Prostate gland (tissue), 2 donors: ENCODE results near the gene BTBD1. TPM values are rescaled to one million over a fixed set of nuclear protein-coding genes. Genes with fewer than 3 reads are reported as not detected.

ENCODE experiments used
- DNase-seq: peaks from one replicate; pipeline ENCODE4 v3.0.0-alpha.2; 2019; ENCODE audit warnings: low spot score
- H3K27ac ChIP-seq, 2 donors: fragments of 200-600 bp; sonication (generic); 2 replicates each; pipeline ENCODE4 v1.5.1; 2017 to 2019
- H3K27me3 ChIP-seq: fragments of 200-600 bp; sonication (generic); replicated peaks from 2 replicates; pipeline ENCODE4 v1.5.1; 2019; ENCODE audit not compliant: insufficient read depth
- H3K36me3 ChIP-seq, 2 donors: fragments of 200-600 bp; sonication (generic); 1 replicate in 1 of 2; 2 replicates in 1 of 2; pipeline versions ENCODE4 v1.5.1 to v1.8.1; 2017 to 2019
- H3K4me1 ChIP-seq: fragments of 200-600 bp; sonication (generic); replicated peaks from 2 replicates; pipeline ENCODE4 v1.5.1; 2019
- H3K4me3 ChIP-seq, 2 donors: fragments of 200-600 bp; sonication (generic); 2 replicates each; pipeline ENCODE4 v1.5.1; 2017 to 2019
- H3K9me3 ChIP-seq: fragments of 200-600 bp; sonication (generic); 2 replicates; pipeline ENCODE4 v1.5.1; 2017
- CTCF ChIP-seq, 4 experiments: fragments of 200-600 bp in 2 of 4; fragments of 450-650 bp in 2 of 4; sonication (generic) in 2 of 4; IDR thresholded peaks; 1 replicate in 3 of 4; 2 replicates in 1 of 4; pipeline ENCODE4 v1.5.1; 2016 to 2019; ENCODE audit warnings: antibody characterized with exemption in 4 of 4, mild to moderate bottlenecking in 2 of 4, moderate library complexity in 2 of 4
- POLR2A ChIP-seq: fragments of 450-650 bp; IDR thresholded peaks from one replicate; pipeline ENCODE4 v1.6.1; 2016; ENCODE audit warnings: antibody characterized with exemption, mild to moderate bottlenecking
- POLR2AphosphoS5 ChIP-seq: sonication (generic); formaldehyde crosslinking; IDR thresholded peaks from one replicate; pipeline ENCODE4 v1.6.1; 2017; ENCODE audit warnings: antibody characterized with exemption
- WGBS: methylation state at CpG from one replicate; pipeline ENCODE4 v1.1.5; 2018; 5-methylcytosine and 5-hydroxymethylcytosine counted together
- intact Hi-C: fragments of 100-400 bp; cut with DNase I; formaldehyde crosslinking; loops from one replicate; pipeline ENCODE4 v1.14.2; 2022
- microRNA-seq: library from miRNA; unstranded; fragments of <30 nt; microRNA quantifications from one replicate; pipeline ENCODE4, GENCODE V29; 2016
- small RNA-seq, 2 donors: library from RNA; depleted of rRNA; stranded (forward); fragments of <200 nt; gene quantifications; one replicate each; pipeline ENCODE3, GENCODE V24; 2016
- total RNA-seq, 2 donors: library from RNA; depleted of rRNA; stranded (reverse); fragments of >200 nt; gene quantifications; one replicate each; pipeline ENCODE4 v1.1.0, GENCODE V29; 2016

BTBD1 gene
- total RNA-seq, 2 donors from 2014 or later, result 56.6 to 71.3 TPM

- TF ChIP-seq POLR2AphosphoS5 (no peak), CTCF (IDR thresholded peaks at IDR 0.05) (no peak), POLR2A (no peak)
- Histone ChIP-seq H3K27ac (no peak overlapping the region), H3K27me3 (no peaks in the 10 kb centered on the region), H3K4me1 (no peaks in the 10 kb centered on the region), H3K9me3 (no peaks in the 10 kb centered on the region), H3K4me3 (no peak overlapping the region), H3K36me3 (no peaks in the 10 kb centered on the region)
- DNase-seq, result no peak
- intact Hi-C loops, result no loop called here
- 87% methylated on average over 4 of the region's 4 CpGs for WGBS
Observed at GRCh38 chr15:82968066-82968465, 99.0 kb downstream of the BTBD1 start.

GRCh38 chr15:82966671-82967071 lies 100.4 kb downstream of the BTBD1 start:
- H3K36me3 ChIP-seq, result no peaks in the 10 kb centered on the region
- H3K4me1 ChIP-seq, result no peaks in the 10 kb centered on the region
- H3K27me3 ChIP-seq, result no peaks in the 10 kb centered on the region
- TF ChIP-seq POLR2A (no peak), CTCF (IDR thresholded peaks at IDR 0.05) (no peak), POLR2AphosphoS5 (no peak)
- 74% methylated on average over 4 of the region's 4 CpGs for WGBS
- H3K4me3 ChIP-seq, result no peak overlapping the region
- no peak for DNase-seq
- intact Hi-C loops, result no loop called here
- no peak overlapping the region for H3K27ac ChIP-seq
- H3K9me3 ChIP-seq, result no peaks in the 10 kb centered on the region

Small RNA genes lying within 50 kb of the gene (microRNA-seq; reads per million reads assigned to microRNA genes)
- gene MIR4515, result not detected

Small RNA genes lying within 50 kb of the gene (small RNA-seq; reads per million reads assigned to genes)
- gene MIR4515, result 0 reads per million in 2 donors

Other genes starting within 250 kb of the BTBD1 start
- gene HOMER2, start 114.5 kb downstream of the BTBD1 start, total RNA-seq, result 100 to 1,000 TPM; 234 to 445 TPM
- 10 to 100 TPM; 22.4 to 24.1 TPM for gene RAMAC, start 81.0 kb downstream of the BTBD1 start, total RNA-seq
- gene C15orf40, start 55.6 kb downstream of the BTBD1 start, total RNA-seq, result 10 to 100 TPM; 15.4 to 22.1 TPM
- 1 to 10 TPM; 1.3 to 4.7 TPM for gene TM6SF1, start 40.4 kb upstream of the BTBD1 start, total RNA-seq
- gene HDGFL3, start 140.6 kb upstream of the BTBD1 start, total RNA-seq, result 10 to 100 TPM; 19.4 to 55.4 TPM
- 10 to 100 TPM in 1 of 2 donors, under 1 TPM in 1; 0.27 to 11.0 TPM for gene BNC1, start 217.4 kb upstream of the BTBD1 start, total RNA-seq